Measurements from ENCODE around the gene STRN4. TPM values are rescaled to one million over a fixed set of nuclear protein-coding genes. Genes with fewer than 3 reads are reported as not detected.
A peak's percentile ranks its signal among the peaks of the same experiment; 100 is the strongest.
"Not testable (repeated sequence)": the region's sequence is repeated elsewhere in the genome, so short reads cannot be mapped to it uniquely, and the experiment has no call there.

The STRN4 gene
- total RNA-seq, 1 donor from 2014 or later, result 69.8 TPM

DNA sequence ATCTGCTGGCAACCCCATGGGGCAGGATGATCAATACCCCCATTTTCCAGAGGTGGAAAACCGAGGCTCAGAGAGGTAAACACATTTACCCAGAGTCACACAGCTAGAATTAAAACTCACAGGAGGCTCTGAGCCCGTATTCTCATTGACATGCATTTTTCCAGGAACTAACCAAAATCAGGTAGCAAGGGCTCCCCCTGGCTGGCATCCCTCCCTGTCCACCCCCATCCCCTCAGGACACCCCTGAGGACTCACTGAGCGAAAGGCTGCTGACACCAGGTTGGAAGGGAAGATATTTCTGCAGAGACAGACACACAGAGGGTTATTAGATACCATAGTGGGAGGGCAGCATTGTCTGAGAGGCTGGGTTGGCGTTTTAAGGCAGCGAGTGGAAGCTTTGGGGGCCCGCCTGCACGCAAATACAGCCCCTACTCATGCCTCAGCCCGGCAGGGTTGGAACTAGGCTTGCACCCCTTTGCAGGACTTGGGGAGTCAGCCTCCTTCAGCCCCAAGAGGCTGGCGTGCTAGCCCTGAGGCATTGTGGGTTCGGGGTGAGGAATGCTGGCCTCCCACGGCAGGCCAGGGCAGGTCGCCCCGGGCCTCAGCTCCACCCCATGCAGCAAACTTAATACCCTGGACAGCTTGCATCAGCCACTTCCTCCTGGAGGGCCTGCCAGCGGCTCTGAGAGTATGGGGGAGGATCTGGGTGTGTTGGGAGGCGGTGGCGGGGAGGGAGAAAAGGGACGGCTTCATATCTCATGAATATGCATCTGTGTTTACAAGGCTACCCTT lies 38.2 kb upstream of the STRN4 start:
- H3K4me1 Mint-ChIP-seq (ENCODE audit: low read depth), result peaks cover 38% of the 10 kb centered on the region
- H3K27me3 Mint-ChIP-seq (ENCODE audit: low read depth), result no peaks in the 10 kb centered on the region
- TF ChIP-seq CTCF (IDR thresholded peaks at IDR 0.05), result peak; percentile 79
- H3K27ac Mint-ChIP-seq (ENCODE audit: unreplicated experiment), result peak overlapping the region; percentile 100
- H3K9me3 Mint-ChIP-seq (ENCODE audit: low read depth), result no peaks in the 10 kb centered on the region
- peaks cover 33% of the 10 kb centered on the region for H3K36me3 Mint-ChIP-seq (ENCODE audit: low read depth)
- DNase-seq (ENCODE audit: low spot score), result no peak
- H3K4me3 Mint-ChIP-seq (ENCODE audit: unreplicated experiment), result peak overlapping the region; percentile 99

DNA sequence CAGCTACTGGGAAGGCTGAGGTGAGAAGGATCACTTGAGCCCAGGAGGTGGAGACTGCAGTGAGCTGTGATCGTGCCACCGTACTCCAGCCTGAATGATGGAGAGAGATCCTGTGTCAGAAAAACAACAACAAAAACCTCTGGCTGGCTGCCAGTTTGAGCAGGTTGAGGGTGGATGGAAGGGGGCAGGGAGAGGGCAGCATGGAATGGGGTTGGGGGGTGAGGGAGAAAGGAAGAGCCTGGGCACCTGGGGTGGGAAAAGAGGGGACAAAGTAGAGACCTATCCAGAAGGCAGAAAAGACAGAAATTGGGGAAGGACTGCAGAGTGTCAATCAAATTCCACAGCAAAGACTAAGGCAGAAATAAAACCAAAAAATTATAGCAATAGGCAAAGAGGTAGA lies 37.4 kb upstream of the STRN4 start:
- Mint-ChIP-seq H3K27me3 (ENCODE audit: low read depth) (no peaks in the 10 kb centered on the region), H3K4me1 (ENCODE audit: low read depth) (peaks cover 38% of the 10 kb centered on the region), H3K4me3 (ENCODE audit: unreplicated experiment) (peak overlapping the region; percentile 99), H3K27ac (ENCODE audit: unreplicated experiment) (peak overlapping the region; percentile 100), H3K36me3 (ENCODE audit: low read depth) (peaks cover 36% of the 10 kb centered on the region), H3K9me3 (ENCODE audit: low read depth) (no peaks in the 10 kb centered on the region)
- no peak for DNase-seq (ENCODE audit: low spot score)
- no peak for TF ChIP-seq CTCF (IDR thresholded peaks at IDR 0.05)

- peaks cover 42% of the 10 kb centered on the region for H3K36me3 Mint-ChIP-seq (ENCODE audit: low read depth)
- no peaks in the 10 kb centered on the region for H3K27me3 Mint-ChIP-seq (ENCODE audit: low read depth)
- peaks cover 38% of the 10 kb centered on the region for H3K4me1 Mint-ChIP-seq (ENCODE audit: low read depth)
- TF ChIP-seq CTCF (IDR thresholded peaks at IDR 0.05), result no peak
- H3K9me3 Mint-ChIP-seq (ENCODE audit: low read depth), result no peaks in the 10 kb centered on the region
- H3K27ac Mint-ChIP-seq (ENCODE audit: unreplicated experiment), result peak overlapping the region; percentile 100
- H3K4me3 Mint-ChIP-seq (ENCODE audit: unreplicated experiment), result peak overlapping the region; percentile 99
- no peak for DNase-seq (ENCODE audit: low spot score)
Observed at GRCh38 chr19:46782355-46783019, 36.2 kb upstream of the STRN4 start.

DNA sequence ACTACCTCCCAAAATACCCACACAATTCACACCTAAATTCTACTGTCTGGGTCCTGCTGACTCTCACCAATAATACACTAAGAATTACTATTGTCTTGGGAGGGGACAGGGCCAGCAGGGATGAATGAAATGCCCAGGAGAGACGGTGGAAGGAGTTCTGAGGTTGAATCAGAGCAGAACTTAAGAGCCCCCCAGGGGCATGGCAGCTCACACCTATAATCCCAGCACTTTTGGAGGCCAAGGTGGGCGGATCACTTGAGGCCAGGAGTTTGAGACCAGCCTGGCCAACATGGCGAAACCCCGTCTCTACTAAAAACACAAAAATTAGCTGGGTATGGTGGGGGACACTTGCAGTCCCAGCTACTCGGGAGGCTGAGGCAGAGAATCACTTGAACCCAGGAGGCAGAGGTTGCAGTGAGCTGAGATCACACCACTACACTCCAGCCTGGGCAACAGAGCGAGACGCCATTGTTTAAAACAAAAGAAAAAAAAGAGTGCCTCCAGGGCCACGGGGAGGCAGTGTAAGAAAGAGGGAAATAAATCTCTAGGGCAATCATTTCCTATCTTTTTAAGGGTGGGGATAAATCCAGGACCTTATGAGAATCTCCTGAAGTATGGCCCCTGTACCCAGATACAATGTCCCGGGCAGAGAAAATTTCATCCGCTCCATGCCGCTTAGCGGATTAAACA lies 31.9 kb upstream of the STRN4 start:
- H3K27me3 Mint-ChIP-seq (ENCODE audit: low read depth); H3K4me3 Mint-ChIP-seq (ENCODE audit: unreplicated experiment); DNase-seq (ENCODE audit: low spot score); H3K4me1 Mint-ChIP-seq (ENCODE audit: low read depth); H3K9me3 Mint-ChIP-seq (ENCODE audit: low read depth); H3K27ac Mint-ChIP-seq (ENCODE audit: unreplicated experiment): not testable (repeated sequence)
- peaks cover 47% of the 10 kb centered on the region for H3K36me3 Mint-ChIP-seq (ENCODE audit: low read depth)

DNA sequence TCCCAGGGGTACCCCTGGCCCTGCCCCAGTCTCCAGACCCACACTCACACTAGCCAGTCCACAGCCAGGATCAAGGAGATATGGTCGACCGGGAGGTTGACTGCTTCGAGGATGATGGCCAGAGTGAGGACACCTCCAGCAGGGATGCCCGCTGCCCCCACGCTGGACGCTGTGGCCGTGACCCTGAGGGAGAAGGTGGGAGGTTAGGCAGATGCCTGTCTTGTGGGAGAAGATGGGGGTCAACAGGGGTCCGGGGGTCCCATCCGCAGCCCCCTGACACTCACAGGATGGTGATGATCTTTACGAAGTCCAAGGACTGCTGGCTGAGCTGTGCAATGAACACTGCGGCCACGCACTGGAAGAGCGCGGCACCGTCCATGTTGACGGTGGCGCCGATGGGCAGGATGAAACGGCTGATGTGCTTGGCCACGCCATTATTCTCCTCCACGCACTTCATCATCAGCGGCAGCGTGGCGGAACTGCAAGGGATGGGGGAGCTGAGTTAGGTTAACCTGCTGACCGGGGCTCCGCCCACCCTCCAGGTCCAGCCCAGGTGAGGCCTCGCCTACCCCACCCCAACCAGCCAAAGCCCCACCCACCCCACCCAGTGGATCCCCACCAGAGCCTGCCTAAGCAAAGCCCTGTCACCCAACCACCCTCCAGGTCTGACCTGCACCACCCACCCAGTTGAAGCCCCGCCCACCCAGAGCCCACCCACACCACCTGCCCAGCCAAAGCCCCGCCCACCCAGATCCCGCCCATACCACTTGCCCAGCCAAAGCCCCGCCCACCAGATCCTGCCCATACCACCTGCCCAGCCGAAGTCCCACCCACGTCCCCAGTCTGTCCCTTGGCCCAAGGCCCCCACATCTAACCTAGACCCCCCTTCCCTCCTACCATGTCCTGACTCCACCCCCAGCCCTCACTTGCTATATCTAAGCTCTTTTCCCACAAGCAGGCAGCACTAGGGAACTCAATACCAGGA lies 31.0 kb upstream of the STRN4 start:
- H3K9me3 Mint-ChIP-seq (ENCODE audit: low read depth), result no peaks in the 10 kb centered on the region
- no peak for DNase-seq (ENCODE audit: low spot score)
- no peak for TF ChIP-seq CTCF (IDR thresholded peaks at IDR 0.05)
- no peak overlapping the region for H3K4me3 Mint-ChIP-seq (ENCODE audit: unreplicated experiment)
- H3K27me3 Mint-ChIP-seq (ENCODE audit: low read depth), result no peaks in the 10 kb centered on the region
- peaks cover 39% of the 10 kb centered on the region for H3K36me3 Mint-ChIP-seq (ENCODE audit: low read depth)
- H3K4me1 Mint-ChIP-seq (ENCODE audit: low read depth), result peaks cover 3% of the 10 kb centered on the region
- H3K27ac Mint-ChIP-seq (ENCODE audit: unreplicated experiment), result no peak overlapping the region
